GM23338 (cell line): ENCODE data around the gene FARP1. TPM values are rescaled to one million over a fixed set of nuclear protein-coding genes. Genes with fewer than 3 reads are reported as not detected.

Source experiments
- ATAC-seq: fragments of 200-7000 bp; cut with Tn5 transposase; 3 replicates; pipeline ENCODE4 v1.9.1; 2020
- DNase-seq: peaks from one replicate; pipeline ENCODE4 v3.0.0-alpha.2; 2015; ENCODE audit warnings: low spot score
- H2AFZ ChIP-seq: fragments of 200-600 bp; sonication (generic); 2 replicates; pipeline ENCODE4 v1.8.0; 2016; ENCODE audit warnings: antibody characterized with exemption, mild to moderate bottlenecking, moderate library complexity
- H3F3A ChIP-seq: fragments of 200-600 bp; sonication (generic); replicated peaks from 2 replicates; pipeline ENCODE4 v1.8.0; 2017; ENCODE audit warnings: antibody characterized with exemption, mixed run types, low read depth
- H3K27ac ChIP-seq: fragments of 200-600 bp; sonication (generic); 2 replicates; pipeline ENCODE4 v1.6.1; 2016; ENCODE audit warnings: low read depth
- H3K27me3 ChIP-seq: fragments of 200-600 bp; sonication (generic); 2 replicates; pipeline ENCODE4 v1.8.0; 2016; ENCODE audit warnings: mild to moderate bottlenecking, mixed run types, moderate library complexity; ENCODE audit not compliant: insufficient read depth
- H3K36me3 ChIP-seq: fragments of 200-600 bp; sonication (generic); 2 replicates; pipeline ENCODE4 v1.8.0; 2016; ENCODE audit warnings: mild to moderate bottlenecking; ENCODE audit not compliant: insufficient read depth
- H3K4me1 ChIP-seq: fragments of 200-600 bp; sonication (generic); 2 replicates; pipeline ENCODE4 v1.8.0; 2016; ENCODE audit warnings: mild to moderate bottlenecking, moderate library complexity; ENCODE audit not compliant: insufficient read depth
- H3K4me2 ChIP-seq: fragments of 200-600 bp; sonication (generic); 2 replicates; pipeline ENCODE4 v1.7.1; 2017; ENCODE audit warnings: mixed run types
- H3K4me3 ChIP-seq: fragments of 200-600 bp; sonication (generic); 2 replicates; pipeline ENCODE4 v1.6.1; 2016; ENCODE audit warnings: mixed run types
- H3K79me2 ChIP-seq: fragments of 200-600 bp; sonication (generic); replicated peaks from 2 replicates; pipeline ENCODE4 v1.8.0; 2017; ENCODE audit warnings: mild to moderate bottlenecking; ENCODE audit not compliant: insufficient read depth
- H3K9me2 ChIP-seq: fragments of 200-600 bp; sonication (generic); 2 replicates; pipeline ENCODE4 v1.8.0; 2017; ENCODE audit not compliant: insufficient read depth
- H4K20me1 ChIP-seq: fragments of 200-600 bp; sonication (generic); replicated peaks from 2 replicates; pipeline ENCODE4 v1.8.0; 2017; ENCODE audit warnings: mild to moderate bottlenecking; ENCODE audit not compliant: insufficient read depth
- H3K27ac Mint-ChIP-seq: 2 replicates; pipeline ENCODE4 v1.8.0; 2020; ENCODE audit warnings: inconsistent platforms, mild to moderate bottlenecking, moderate library complexity, mixed read lengths
- H3K27me3 Mint-ChIP-seq: 3 replicates; pipeline ENCODE4 v1.8.0; 2022; ENCODE audit warnings: low read depth, mild to moderate bottlenecking, moderate library complexity, mixed read lengths, inconsistent platforms; ENCODE audit not compliant: insufficient read depth, poor library complexity
- H3K36me3 Mint-ChIP-seq: 3 replicates; pipeline ENCODE4 v1.8.0; 2021; ENCODE audit warnings: low read depth, mild to moderate bottlenecking, inconsistent platforms, moderate library complexity, mixed read lengths
- H3K4me1 Mint-ChIP-seq: 3 replicates; pipeline ENCODE4 v1.8.0; 2020; ENCODE audit warnings: mild to moderate bottlenecking, inconsistent platforms, mixed read lengths
- H3K4me3 Mint-ChIP-seq: 3 replicates; pipeline ENCODE4 v1.8.0; 2021; ENCODE audit warnings: moderate library complexity, mild to moderate bottlenecking, inconsistent platforms, mixed read lengths
- H3K9me3 Mint-ChIP-seq: 3 replicates; pipeline ENCODE4 v1.8.0; 2020; ENCODE audit warnings: moderate library complexity, mild to moderate bottlenecking, inconsistent platforms, mixed read lengths
- JUNB ChIP-seq: IDR thresholded peaks from one replicate; pipeline ENCODE4 v1.6.1; 2016; ENCODE audit warnings: antibody characterized with exemption; ENCODE audit not compliant: unreplicated experiment
- ZNF462 ChIP-seq: fragments of 250-450 bp; sonication (Bioruptor Pico); IDR thresholded peaks from 2 replicates; pipeline ENCODE4 v1.5.0; 2020; ENCODE audit warnings: mild to moderate bottlenecking, moderate library complexity
- polyA plus RNA-seq: library from polyadenylated mRNA; unstranded; fragments of >200 nt; fragmentation: Nextera tagmentation; extraction: Ambion mirVana; gene quantifications from 2 replicates; pipeline ENCODE4 v1.2.1, GENCODE V29; 2016
- total RNA-seq: library from RNA; depleted of rRNA; stranded (reverse); fragments of >200 nt; shearing (Covaris generic); gene quantifications from 2 replicates; pipeline ENCODE4 v1.2.3, GENCODE V29; 2014
- TF ChIP-seq, protein P1 (sequence below), 2 experiments: fragments of 200-600 bp in 1 of 2; sonication (generic) in 1 of 2; conservative IDR thresholded peaks; 2 replicates each; pipeline versions ENCODE4 v1.5.1 to v1.6.1; 2016 to 2017; ENCODE audit warnings: antibody characterized with exemption in 2 of 2, low read depth in 2 of 2, mild to moderate bottlenecking in 2 of 2, moderate library complexity in 1 of 2

The FARP1 gene
- total and polyA plus RNA-seq, 2 experiments from 2014 or later = 53.6 to 82.5 TPM

DNA sequence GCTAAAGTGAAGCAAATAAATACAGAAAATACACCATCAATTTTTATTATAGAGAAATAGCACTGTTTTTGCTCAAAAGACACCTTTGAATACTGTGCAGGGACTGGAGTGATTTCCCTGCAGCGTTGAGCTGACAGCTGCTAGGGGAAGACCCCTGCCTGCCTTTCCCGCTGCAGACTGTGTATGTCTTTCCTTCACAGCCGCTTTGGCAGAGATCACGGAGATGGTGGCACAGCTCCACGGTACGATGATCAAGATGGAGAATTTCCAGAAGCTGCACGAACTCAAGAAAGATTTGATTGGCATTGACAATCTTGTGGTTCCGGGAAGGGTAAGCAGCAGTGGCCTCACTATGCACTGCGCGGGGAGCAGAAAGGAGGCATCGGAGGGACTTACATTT, 292.5 kb downstream of the FARP1 start:
- no peak for ATAC-seq
- H3K4me3 ChIP-seq = no peak overlapping the region
- H3K27ac ChIP-seq = no peak overlapping the region
- H4K20me1 ChIP-seq = no peaks in the 10 kb centered on the region; the same call in 1 of the 2 replicates
- H3K4me1 Mint-ChIP-seq = peaks cover 7% of the 10 kb centered on the region; the same call in 2 of the 3 replicates
- no peak overlapping the region for H3K4me3 Mint-ChIP-seq
- TF ChIP-seq JUNB = no peak
- no peaks in the 10 kb centered on the region for H3K36me3 ChIP-seq
- no peaks in the 10 kb centered on the region for H3K9me2 ChIP-seq
- no peak overlapping the region for H2AFZ ChIP-seq
- H3K79me2 ChIP-seq = no peaks in the 10 kb centered on the region
- no peaks in the 10 kb centered on the region for H3F3A ChIP-seq
- H3K27me3 ChIP-seq = no peaks in the 10 kb centered on the region
- H3K4me2 ChIP-seq = no peak overlapping the region
- H3K4me1 ChIP-seq = no peaks in the 10 kb centered on the region
- no peak for DNase-seq
- H3K9me3 Mint-ChIP-seq = no peaks in the 10 kb centered on the region; the same call in 2 of the 3 replicates
- no peak overlapping the region for H3K27ac Mint-ChIP-seq
- peaks cover 16% of the 10 kb centered on the region for H3K27me3 Mint-ChIP-seq
- H3K36me3 Mint-ChIP-seq = peaks cover 16% of the 10 kb centered on the region

DNA sequence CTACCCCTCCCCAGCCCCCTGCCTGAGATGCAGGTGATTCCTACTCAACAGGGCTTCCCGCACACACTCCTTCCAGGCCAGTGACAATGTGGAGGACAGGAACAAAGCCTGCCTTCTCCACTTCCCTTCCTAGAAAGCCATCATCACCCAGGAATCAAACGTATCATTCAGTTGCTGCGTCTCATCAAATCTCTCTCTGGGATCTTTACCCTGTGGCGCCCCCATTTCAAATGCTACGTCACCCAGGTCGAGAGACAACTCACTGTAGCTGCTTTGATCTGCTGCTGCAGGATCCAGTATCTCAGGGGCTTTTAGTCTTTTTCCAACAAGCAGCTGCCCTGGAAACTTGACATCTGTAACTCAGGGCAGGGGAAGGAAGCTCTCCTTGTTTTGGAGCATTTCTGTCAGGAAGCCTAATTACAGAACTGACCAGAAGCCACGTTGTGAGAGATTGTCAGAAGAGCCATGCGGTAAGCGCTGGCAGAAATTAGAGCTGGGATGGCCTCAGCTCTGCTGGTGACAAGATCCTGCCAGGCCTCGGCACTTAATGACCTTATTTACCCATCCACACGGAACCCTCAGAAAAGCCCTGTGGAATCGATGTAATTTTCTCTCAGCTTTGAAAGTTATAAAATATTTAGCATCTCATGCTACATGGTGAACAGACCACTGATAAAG, 293.5 kb downstream of the FARP1 start:
- Histone ChIP-seq H3K36me3 (no peaks in the 10 kb centered on the region), H3K9me2 (no peaks in the 10 kb centered on the region), H3K4me1 (no peaks in the 10 kb centered on the region), H3K4me2 (no peak overlapping the region), H3K27me3 (no peaks in the 10 kb centered on the region), H3K4me3 (no peak overlapping the region), H3F3A (no peaks in the 10 kb centered on the region), H3K79me2 (no peaks in the 10 kb centered on the region), H4K20me1 (no peaks in the 10 kb centered on the region; the same call in 1 of the 2 replicates), H2AFZ (no peak overlapping the region), H3K27ac (no peak overlapping the region)
- Mint-ChIP-seq H3K27ac (peak overlapping the region; percentile 9; the same call in 1 of the 2 replicates), H3K27me3 (peaks cover 13% of the 10 kb centered on the region), H3K36me3 (peaks cover 16% of the 10 kb centered on the region), H3K4me1 (peaks cover 4% of the 10 kb centered on the region; the same call in 1 of the 3 replicates), H3K4me3 (no peak overlapping the region), H3K9me3 (no peaks in the 10 kb centered on the region; the same call in 2 of the 3 replicates)
- DNase-seq (peak; percentile 30), ATAC-seq (no peak; the same call in 2 of the 3 replicates)
- TF ChIP-seq, protein P1, sequence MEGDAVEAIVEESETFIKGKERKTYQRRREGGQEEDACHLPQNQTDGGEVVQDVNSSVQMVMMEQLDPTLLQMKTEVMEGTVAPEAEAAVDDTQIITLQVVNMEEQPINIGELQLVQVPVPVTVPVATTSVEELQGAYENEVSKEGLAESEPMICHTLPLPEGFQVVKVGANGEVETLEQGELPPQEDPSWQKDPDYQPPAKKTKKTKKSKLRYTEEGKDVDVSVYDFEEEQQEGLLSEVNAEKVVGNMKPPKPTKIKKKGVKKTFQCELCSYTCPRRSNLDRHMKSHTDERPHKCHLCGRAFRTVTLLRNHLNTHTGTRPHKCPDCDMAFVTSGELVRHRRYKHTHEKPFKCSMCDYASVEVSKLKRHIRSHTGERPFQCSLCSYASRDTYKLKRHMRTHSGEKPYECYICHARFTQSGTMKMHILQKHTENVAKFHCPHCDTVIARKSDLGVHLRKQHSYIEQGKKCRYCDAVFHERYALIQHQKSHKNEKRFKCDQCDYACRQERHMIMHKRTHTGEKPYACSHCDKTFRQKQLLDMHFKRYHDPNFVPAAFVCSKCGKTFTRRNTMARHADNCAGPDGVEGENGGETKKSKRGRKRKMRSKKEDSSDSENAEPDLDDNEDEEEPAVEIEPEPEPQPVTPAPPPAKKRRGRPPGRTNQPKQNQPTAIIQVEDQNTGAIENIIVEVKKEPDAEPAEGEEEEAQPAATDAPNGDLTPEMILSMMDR (conservative IDR thresholded peaks at IDR 0.05; ENCODE audit: low read depth in 2 of 2) = peak in 1 of 2 experiments; percentile 36; a peak in 2 of 4 replicates
- TF ChIP-seq ZNF462 (CRISPR knock-in tag) = no peak
